ENCODE data around the gene ENO2.
"Not testable (repeated sequence)": the region's sequence is repeated elsewhere in the genome, so short reads cannot be mapped to it uniquely, and the experiment has no call there.

The ENO2 gene

DNA sequence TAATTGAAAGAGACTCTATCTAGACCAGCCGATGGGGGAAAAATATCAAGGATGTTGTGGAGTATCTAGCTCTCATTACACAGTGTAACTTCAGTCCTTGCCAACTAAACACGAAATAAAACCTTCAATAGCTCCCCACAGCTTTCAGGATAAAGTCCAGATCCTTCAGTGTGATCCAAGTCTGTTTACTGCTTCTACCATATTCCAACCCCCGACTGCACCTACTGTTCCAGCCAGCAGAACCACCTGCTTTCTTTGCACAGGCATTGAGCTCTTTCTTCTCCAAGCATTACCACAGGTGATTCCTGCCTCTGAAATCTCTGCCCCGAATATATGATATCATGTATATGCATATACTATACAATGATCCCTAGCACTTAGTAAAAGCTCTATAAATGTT is 11.9 kb upstream of the ENO2 start:
- no peak for DNase-seq (ENCODE audit: low read depth in 2 of 2)
- TF ChIP-seq, protein P1, sequence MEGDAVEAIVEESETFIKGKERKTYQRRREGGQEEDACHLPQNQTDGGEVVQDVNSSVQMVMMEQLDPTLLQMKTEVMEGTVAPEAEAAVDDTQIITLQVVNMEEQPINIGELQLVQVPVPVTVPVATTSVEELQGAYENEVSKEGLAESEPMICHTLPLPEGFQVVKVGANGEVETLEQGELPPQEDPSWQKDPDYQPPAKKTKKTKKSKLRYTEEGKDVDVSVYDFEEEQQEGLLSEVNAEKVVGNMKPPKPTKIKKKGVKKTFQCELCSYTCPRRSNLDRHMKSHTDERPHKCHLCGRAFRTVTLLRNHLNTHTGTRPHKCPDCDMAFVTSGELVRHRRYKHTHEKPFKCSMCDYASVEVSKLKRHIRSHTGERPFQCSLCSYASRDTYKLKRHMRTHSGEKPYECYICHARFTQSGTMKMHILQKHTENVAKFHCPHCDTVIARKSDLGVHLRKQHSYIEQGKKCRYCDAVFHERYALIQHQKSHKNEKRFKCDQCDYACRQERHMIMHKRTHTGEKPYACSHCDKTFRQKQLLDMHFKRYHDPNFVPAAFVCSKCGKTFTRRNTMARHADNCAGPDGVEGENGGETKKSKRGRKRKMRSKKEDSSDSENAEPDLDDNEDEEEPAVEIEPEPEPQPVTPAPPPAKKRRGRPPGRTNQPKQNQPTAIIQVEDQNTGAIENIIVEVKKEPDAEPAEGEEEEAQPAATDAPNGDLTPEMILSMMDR (IDR thresholded peaks at IDR 0.05; ENCODE audit: low read depth, low read length): no peak
- no peak overlapping the region for H3K4me3 ChIP-seq (replicated peaks in 1 of 2; ENCODE audit: low read depth in 2 of 2, low read length in 2 of 2)

DNA sequence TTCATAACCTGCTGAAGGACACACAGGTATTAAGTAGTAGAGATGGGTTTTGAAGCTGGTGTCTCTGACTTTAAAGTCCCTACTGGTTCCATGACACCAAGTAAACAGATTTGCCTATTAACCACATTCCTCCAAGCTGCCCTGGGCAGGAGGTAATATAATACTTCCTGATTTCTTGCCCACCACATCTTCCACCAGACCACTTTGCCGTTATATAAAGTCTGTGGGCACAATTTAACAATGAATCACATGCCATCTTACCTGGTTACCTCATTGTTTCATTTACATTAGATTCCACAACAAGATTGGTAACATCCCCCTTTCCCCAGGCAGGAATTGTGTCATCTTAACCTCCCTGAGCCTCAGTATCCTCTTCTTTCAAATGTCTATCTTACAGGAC is 10.7 kb upstream of the ENO2 start:
- TF ChIP-seq, protein P1 (IDR thresholded peaks at IDR 0.05; ENCODE audit: low read depth, low read length): no peak
- DNase-seq (ENCODE audit: low read depth in 2 of 2): no peak
- H3K4me3 ChIP-seq (replicated peaks in 1 of 2; ENCODE audit: low read depth in 2 of 2, low read length in 2 of 2): no peak overlapping the region

DNA sequence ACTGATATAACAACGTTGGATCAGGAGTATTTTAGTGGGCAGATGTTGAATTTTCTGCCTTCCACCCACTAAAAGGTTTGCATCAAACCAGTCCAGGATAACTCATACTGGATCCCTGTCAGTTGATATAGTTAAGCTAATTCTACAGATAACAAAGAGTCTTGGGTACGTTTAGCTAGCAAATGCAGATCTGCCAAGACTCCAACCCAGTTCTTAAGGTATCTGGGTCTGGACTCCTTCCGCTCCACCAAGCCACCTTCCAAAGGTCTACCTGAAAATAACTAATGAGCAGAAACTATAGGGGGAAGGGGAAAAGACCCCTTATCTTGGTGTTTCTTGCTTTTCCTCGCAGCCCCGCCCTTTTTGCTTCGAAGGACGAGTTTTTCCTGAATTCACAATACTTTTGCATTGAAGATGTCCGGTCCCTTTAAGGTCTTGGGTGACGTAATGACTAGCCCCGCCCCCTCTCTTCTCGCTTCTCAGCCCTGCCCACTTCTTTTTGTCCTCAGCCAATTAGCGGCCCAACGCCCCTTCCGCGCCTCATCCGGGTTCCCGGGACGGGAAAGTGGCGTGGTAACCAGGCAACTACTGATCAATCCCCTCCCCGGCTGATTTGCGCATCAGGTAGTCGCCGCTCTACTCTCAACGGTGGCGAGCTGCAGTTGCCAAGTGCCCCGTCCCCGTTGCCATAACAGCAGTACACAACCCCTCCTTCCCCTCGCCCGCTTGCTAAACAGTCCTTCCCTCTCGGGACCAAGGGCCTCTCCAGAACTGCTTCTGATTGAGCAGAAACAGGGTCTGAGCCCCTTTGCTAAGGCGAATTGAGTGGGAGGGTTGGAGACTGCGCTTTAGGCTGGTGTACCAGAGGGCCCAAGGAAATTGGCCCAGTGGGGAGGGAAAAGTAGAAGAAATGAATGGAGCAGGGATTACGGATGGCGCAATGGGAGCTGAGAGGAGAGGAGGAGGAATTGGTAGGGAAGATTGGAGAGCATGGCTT is 9.8 kb upstream of the ENO2 start, which contains the start of gene LRRC23:
LRRC23 (plus strand) TSS at position 543 of the 997 bp plus-strand sequence. CDS start 812 bp downstream, outside the sequence.
- DNase-seq (ENCODE audit: low read depth in 2 of 2): peak; percentile 95 to 97
- TF ChIP-seq, protein P1 (IDR thresholded peaks at IDR 0.05; ENCODE audit: low read depth, low read length): no peak

DNA sequence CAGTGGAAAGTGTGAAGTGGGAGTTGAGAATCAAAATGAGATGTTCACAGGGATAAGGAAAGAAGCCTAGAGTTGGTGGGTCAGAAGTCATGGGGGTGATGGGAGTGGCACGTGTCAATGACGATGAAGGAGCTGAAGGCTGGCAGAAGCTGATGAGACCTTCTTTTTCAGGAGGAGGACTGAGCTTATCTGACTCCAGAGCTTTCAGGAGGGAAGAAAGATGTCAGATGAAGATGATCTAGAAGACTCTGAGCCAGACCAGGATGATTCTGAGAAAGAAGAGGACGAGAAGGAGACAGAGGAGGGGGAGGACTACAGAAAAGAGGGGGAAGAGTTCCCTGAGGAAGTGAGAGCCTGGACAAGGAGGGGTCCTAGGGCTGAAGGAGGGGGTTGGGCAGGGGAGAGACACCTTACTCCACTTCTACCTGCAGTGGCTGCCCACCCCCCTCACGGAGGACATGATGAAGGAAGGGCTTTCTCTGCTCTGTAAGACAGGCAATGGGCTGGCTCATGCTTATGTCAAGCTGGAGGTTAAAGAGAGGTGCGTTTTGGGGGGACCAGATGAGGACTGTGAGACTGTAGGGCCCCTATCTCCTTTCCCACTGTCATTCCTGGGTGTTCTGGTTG is 8.9 kb upstream of the ENO2 start:
- peak overlapping the region; percentile 70 to 85 for H3K4me3 ChIP-seq (replicated peaks in 1 of 2; ENCODE audit: low read depth in 2 of 2, low read length in 2 of 2)
- TF ChIP-seq, protein P1 (IDR thresholded peaks at IDR 0.05; ENCODE audit: low read depth, low read length): no peak
- DNase-seq (ENCODE audit: low read depth in 2 of 2): no peak

More for the DNA sequence above, 9.8 kb upstream of the ENO2 start, which contains the start of gene LRRC23:
- H3K4me3 ChIP-seq (replicated peaks in 1 of 2; ENCODE audit: low read depth in 2 of 2, low read length in 2 of 2): peak within 1 kb of the TSS; percentile 70 to 85

DNA sequence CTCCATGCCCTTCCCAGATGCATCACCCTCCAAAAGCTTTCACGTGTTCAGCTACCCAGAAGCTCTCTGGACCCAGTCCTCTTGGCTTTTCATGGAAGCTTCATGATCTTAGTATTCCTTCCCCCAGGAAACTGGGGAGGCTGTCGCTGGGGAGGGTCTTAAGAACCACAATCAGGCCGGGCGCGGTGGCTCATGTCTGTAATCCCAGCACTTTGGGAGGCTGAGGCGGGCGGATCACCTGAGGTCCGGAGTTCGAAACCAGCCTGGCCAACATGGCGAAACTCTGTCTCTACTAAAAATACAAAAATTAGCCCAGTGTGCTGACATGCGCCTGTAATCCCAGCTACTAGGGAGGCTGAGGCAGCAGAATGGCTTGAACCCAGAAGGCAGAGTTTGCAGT is 6.2 kb upstream of the ENO2 start:
- not testable (repeated sequence) for DNase-seq (ENCODE audit: low read depth in 2 of 2); H3K4me3 ChIP-seq (replicated peaks in 1 of 2; ENCODE audit: low read depth in 2 of 2, low read length in 2 of 2)

DNA sequence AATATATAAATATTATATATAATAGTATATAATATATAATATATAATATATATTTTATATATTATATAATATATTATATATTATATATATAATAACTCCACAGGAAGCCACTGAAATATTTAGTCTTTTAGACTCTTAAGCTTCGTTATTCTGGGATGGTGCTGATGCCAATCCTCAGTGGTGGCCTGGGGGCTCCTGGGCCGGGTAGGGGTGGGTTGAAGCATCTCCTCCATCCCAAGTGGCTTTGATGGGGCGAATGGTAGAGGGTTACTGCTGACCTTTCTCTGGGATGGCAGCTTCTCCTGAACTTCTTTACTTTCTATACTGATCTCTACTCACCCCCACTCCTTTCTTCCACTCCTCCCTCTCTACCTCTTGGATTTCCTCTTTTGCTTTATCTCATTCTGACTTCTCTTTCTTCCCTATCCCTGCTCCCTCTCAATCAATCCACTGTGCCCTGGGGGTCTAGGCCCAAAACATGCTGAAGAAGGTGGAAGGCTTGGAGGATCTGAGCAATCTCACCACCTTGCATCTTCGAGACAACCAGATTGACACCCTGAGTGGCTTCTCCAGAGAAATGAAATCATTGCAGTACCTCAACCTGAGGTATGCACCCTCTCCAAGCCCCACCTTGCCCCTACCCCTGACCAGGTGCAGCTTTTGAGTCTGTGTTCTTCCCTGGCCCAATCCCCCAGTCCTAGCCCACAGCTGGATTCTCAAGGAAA is 4.8 kb upstream of the ENO2 start:
- TF ChIP-seq, protein P1 (IDR thresholded peaks at IDR 0.05; ENCODE audit: low read depth, low read length): no peak
- H3K4me3 ChIP-seq (replicated peaks in 1 of 2; ENCODE audit: low read depth in 2 of 2, low read length in 2 of 2): no peak overlapping the region
- no peak for DNase-seq (ENCODE audit: low read depth in 2 of 2)
